K562 (cell line): Measurements from ENCODE around the gene CHURC1. TPM values are rescaled to one million over a fixed set of nuclear protein-coding genes. Genes with fewer than 3 reads are reported as not detected.

Source experiments
- ATAC-seq: fragments of 200-7000 bp; cut with Tn5 transposase; 3 replicates; pipeline ENCODE4 v1.9.1; 2020; ENCODE audit warnings: moderate library complexity
- BruUV-seq: library from RNA; stranded (reverse); fragments of 400-500 nt; replicated peaks from 2 replicates; lab custom pipeline; 2021; lab: Mats Ljungman, UMichigan
- CTCF ChIA-PET: fragments of 300-600 bp; formaldehyde crosslinking; extraction: SDS; loops from one replicate; lab custom pipeline; 2021; ENCODE audit warnings: low intra/inter-chr PET ratio; lab: Yijun Ruan, JAX
- POLR2A ChIA-PET: fragments of 300-600, 350-650 bp; sonication (Branson Sonifier 250); formaldehyde crosslinking; extraction: SDS; loops from one replicate; lab custom pipeline; 2021; ENCODE audit warnings: antibody characterized with exemption, inconsistent platforms; lab: Yijun Ruan, JAX
- DNase-seq, 4 experiments: peaks; one replicate each; pipeline versions ENCODE4 v3.0.0 to v3.0.0-alpha.2; 2011 to 2018; ENCODE audit warnings: low spot score in 3 of 4, mixed read lengths in 3 of 4; ENCODE audit errors: extremely low read depth in 1 of 4
- FAIRE-seq: peaks from 2 replicates; lab custom pipeline; 2011; peaks lifted over from hg19 to GRCh38; lab: Jason Lieb, UNC
- H2AFZ ChIP-seq: 2 replicates; pipeline ENCODE4 v1.6.0; 2011; ENCODE audit warnings: low read depth, low read length, control low read depth, inconsistent platforms
- H3K27ac ChIP-seq: fragments of 200-600 bp; 3 replicates; pipeline ENCODE4 v1.8.0; 2011; ENCODE audit warnings: low read depth, mild to moderate bottlenecking, control low read depth, inconsistent platforms, low read length, moderate library complexity, mixed read lengths; ENCODE audit errors: extremely low read depth
- H3K27me3 ChIP-seq, 2 experiments: fragments of 300-600 bp in 1 of 2; 2 replicates in 1 of 2; 3 replicates in 1 of 2; pipeline versions ENCODE4 v1.6.0 to v1.8.0; 2011; ENCODE audit warnings: inconsistent platforms in 2 of 2, low read length in 2 of 2, mild to moderate bottlenecking in 1 of 2, mixed read lengths in 1 of 2, moderate library complexity in 1 of 2; ENCODE audit not compliant: control insufficient read depth in 2 of 2, insufficient read depth in 2 of 2
- H3K36me3 ChIP-seq: fragments of 300-600 bp; 3 replicates; pipeline ENCODE4 v1.8.0; 2011; ENCODE audit warnings: mild to moderate bottlenecking, low read length, inconsistent platforms; ENCODE audit not compliant: control insufficient read depth, insufficient read depth
- H3K4me1 ChIP-seq, 2 experiments: fragments of 200-600 bp in 1 of 2; replicated peaks in 1 of 2; 2 replicates in 1 of 2; 3 replicates in 1 of 2; pipeline versions ENCODE4 v1.5.1 to v1.8.0; 2011; ENCODE audit warnings: inconsistent platforms in 2 of 2, low read length in 2 of 2, mild to moderate bottlenecking in 1 of 2, mixed read lengths in 1 of 2, moderate library complexity in 1 of 2; ENCODE audit not compliant: control insufficient read depth in 2 of 2, insufficient read depth in 2 of 2
- H3K4me2 ChIP-seq: 2 replicates; pipeline ENCODE4 v1.6.1; 2011; ENCODE audit warnings: low read length, control low read depth, inconsistent platforms, mixed read lengths; ENCODE audit not compliant: insufficient read depth
- H3K4me3 ChIP-seq: fragments of 200-600 bp; sonication (generic), shearing (Covaris generic); 2 replicates; pipeline ENCODE4 v1.5.1; 2016; ENCODE audit warnings: control low read depth, inconsistent platforms
- H3K79me2 ChIP-seq: fragments of 200-600 bp; 3 replicates; pipeline ENCODE4 v1.8.0; 2011; ENCODE audit warnings: low read length, inconsistent platforms; ENCODE audit not compliant: control insufficient read depth, insufficient read depth
- H3K9ac ChIP-seq, 2 experiments: 2 replicates each; pipeline versions ENCODE4 v1.6.0 to v1.6.1; 2011; ENCODE audit warnings: low read depth in 2 of 2, low read length in 2 of 2, control low read depth in 1 of 2, inconsistent platforms in 1 of 2, mild to moderate bottlenecking in 1 of 2, mixed read lengths in 1 of 2; ENCODE audit not compliant: insufficient read depth in 1 of 2
- H3K9me1 ChIP-seq: one replicate; pipeline ENCODE4 v1.6.0; 2011; ENCODE audit warnings: inconsistent platforms, mild to moderate bottlenecking, low read length, moderate library complexity; ENCODE audit not compliant: control insufficient read depth, insufficient read depth
- H3K9me3 ChIP-seq: replicated peaks from 2 replicates; pipeline ENCODE4 v1.5.1; 2011; ENCODE audit warnings: low read depth, low read length, inconsistent platforms; ENCODE audit not compliant: control insufficient read depth, insufficient read depth
- H4K20me1 ChIP-seq: replicated peaks from 2 replicates; pipeline ENCODE4 v1.6.1; 2011; ENCODE audit warnings: low read length, inconsistent platforms, mixed read lengths; ENCODE audit not compliant: control insufficient read depth, insufficient read depth
- ATF7 ChIP-seq: fragments of 450-650 bp; IDR thresholded peaks from 2 replicates; pipeline ENCODE4 v1.7.1; 2014; ENCODE audit warnings: mild to moderate bottlenecking, moderate library complexity
- CXXC5 ChIP-seq: fragments of 250-450 bp; sonication (Bioruptor Pico); IDR thresholded peaks from 2 replicates; pipeline ENCODE4 v1.8.0; 2022; ENCODE audit warnings: inconsistent platforms, mild to moderate bottlenecking, moderate library complexity
- E2F3 ChIP-seq: fragments of 250-450 bp; sonication (Bioruptor Pico); IDR thresholded peaks from 2 replicates; pipeline ENCODE4 v1.4.0; 2020; ENCODE audit warnings: mild to moderate bottlenecking
- ERF ChIP-seq: fragments of 450-650 bp; formaldehyde crosslinking; IDR thresholded peaks from 2 replicates; pipeline ENCODE4 v1.4.0; 2020; ENCODE audit warnings: mild to moderate bottlenecking, mixed read lengths
- GATAD2B ChIP-seq: fragments of 450-650 bp; IDR thresholded peaks from 2 replicates; pipeline ENCODE4 v1.6.1; 2017; ENCODE audit warnings: mild to moderate bottlenecking, borderline replicate concordance
- HDGF ChIP-seq: fragments of 450-650 bp; IDR thresholded peaks from 2 replicates; pipeline ENCODE4 v1.6.1; 2016
- KDM5B ChIP-seq: fragments of 200-600 bp; sonication (generic); IDR thresholded peaks from 2 replicates; pipeline ENCODE4 v1.6.1; 2012; ENCODE audit warnings: low read depth, mild to moderate bottlenecking, moderate library complexity, low read length, control low read depth, inconsistent platforms; ENCODE audit not compliant: insufficient replicate concordance
- MAFG ChIP-seq: fragments of 450-650 bp; conservative IDR thresholded peaks from 2 replicates; pipeline ENCODE4 v1.6.1; 2016; ENCODE audit warnings: missing genetic modification characterization, missing compliant biosample characterization
- MCM3 ChIP-seq: fragments of 450-650 bp; IDR thresholded peaks from 2 replicates; pipeline ENCODE4 v1.6.1; 2016
- MIER1 ChIP-seq: fragments of 450-650 bp; IDR thresholded peaks from 2 replicates; pipeline ENCODE4 v1.6.1; 2016; ENCODE audit warnings: antibody characterized with exemption, mild to moderate bottlenecking, low read depth
- MTA2 ChIP-seq: fragments of 450-650 bp; IDR thresholded peaks from 2 replicates; pipeline ENCODE4 v1.6.1; 2016; ENCODE audit warnings: low read depth
- NELFE ChIP-seq: IDR thresholded peaks from 2 replicates; pipeline ENCODE4 v1.6.1; 2011; ENCODE audit warnings: mild to moderate bottlenecking; ENCODE audit not compliant: insufficient read depth, insufficient read length
- NFE2 ChIP-seq: IDR thresholded peaks from 2 replicates; pipeline ENCODE4 v1.6.1; 2014; ENCODE audit warnings: antibody characterized with exemption, low read depth
- PHB2 ChIP-seq: fragments of 450-650 bp; IDR thresholded peaks from 2 replicates; pipeline ENCODE4 v1.6.1; 2017; ENCODE audit warnings: low read depth
- PHF8 ChIP-seq: fragments of 200-600 bp; sonication (generic); IDR thresholded peaks from 2 replicates; pipeline ENCODE4 v1.6.1; 2012; ENCODE audit warnings: mixed run types, mild to moderate bottlenecking, inconsistent platforms, low read length, moderate library complexity, borderline replicate concordance
- POLR2G ChIP-seq: fragments of 200-400 bp; formaldehyde crosslinking; IDR thresholded peaks from 2 replicates; pipeline ENCODE4 v1.6.1; 2017; ENCODE audit warnings: low read depth, mild to moderate bottlenecking, antibody characterized with exemption, low read length, moderate library complexity
- PTBP1 ChIP-seq: fragments of 200-400 bp; formaldehyde crosslinking; IDR thresholded peaks from 2 replicates; pipeline ENCODE4 v1.6.1; 2017; ENCODE audit warnings: low read depth, low read length
- RHOXF2B ChIP-seq: fragments of 250-450 bp; sonication (Bioruptor Pico); conservative IDR thresholded peaks from 2 replicates; pipeline ENCODE4 v1.5.1; 2021
- TARDBP ChIP-seq: fragments of 450-650 bp; IDR thresholded peaks from 2 replicates; pipeline ENCODE4 v1.6.1; 2016
- THRAP3 ChIP-seq: fragments of 450-650 bp; IDR thresholded peaks from 2 replicates; pipeline ENCODE4 v1.6.1; 2016; ENCODE audit warnings: mild to moderate bottlenecking, inconsistent platforms, borderline replicate concordance
- TOE1 ChIP-seq, 2 experiments: fragments of 450-650 bp in 1 of 2; sonication (generic) in 1 of 2; formaldehyde crosslinking in 1 of 2; IDR thresholded peaks; 2 replicates each; pipeline versions ENCODE4 v1.7.1 to v1.8.0; 2016 to 2022; ENCODE audit warnings: borderline replicate concordance in 2 of 2, mild to moderate bottlenecking in 2 of 2, antibody characterized with exemption in 1 of 2, inconsistent platforms in 1 of 2, low read depth in 1 of 2, missing genetic modification reagents in 1 of 2, moderate library complexity in 1 of 2
- ZBTB1 ChIP-seq: sonication (generic); formaldehyde crosslinking; IDR thresholded peaks from 2 replicates; pipeline ENCODE4 v1.8.1; 2023; ENCODE audit warnings: missing genetic modification reagents, low read depth, mild to moderate bottlenecking, borderline replicate concordance
- ZNF263 ChIP-seq: sonication (generic); formaldehyde crosslinking; IDR thresholded peaks from 2 replicates; pipeline ENCODE4 v1.8.0; 2022; ENCODE audit warnings: mild to moderate bottlenecking, missing genetic modification reagents, borderline replicate concordance
- WGBS: fragments of 100-300 bp; shearing (Covaris generic); methylation state at CpG from one replicate; pipeline ENCODE4 v1.1.6; 2016; ENCODE audit warnings: low coverage, mixed read lengths; ENCODE audit not compliant: insufficient coverage; ENCODE audit errors: missing lambda C conversion rate; 5-methylcytosine and 5-hydroxymethylcytosine counted together
- in situ Hi-C: fragments of 300-500 bp; cut with MboI; formaldehyde crosslinking; loops from 4 replicates; pipeline ENCODE4 v1.15.0; 2018; ENCODE audit warnings: inconsistent platforms, mixed read lengths
- intact Hi-C: fragments of 100-400 bp; cut with micrococcal nuclease; formaldehyde crosslinking; loops from 2 replicates; pipeline ENCODE4 v1.14.2; 2022
- polyA plus RNA-seq, 8 experiments: library from polyadenylated mRNA; depleted of rRNA in 4 of 8; stranded (reverse) in 5 of 8; unstranded in 3 of 8; fragments of >200 nt; fragmentation: Nextera tagmentation in 2 of 8; fragmentation: Illumina TruSeq in 1 of 8; extraction: Ambion mirVana in 2 of 8; extraction: Trizol in 1 of 8; gene quantifications; 2 replicates each; pipeline versions ENCODE4 v1.2.1 to v1.2.3, GENCODE V29; 2011 to 2014; ENCODE audit warnings: inconsistent platforms in 1 of 8, missing spikeins in 1 of 8
- total RNA-seq, 7 experiments: library from RNA; depleted of rRNA in 6 of 7; stranded (reverse); fragments of >200 nt in 6 of 7; fragmentation: Illumina TruSeq in 2 of 7; extraction: Trizol in 2 of 7; gene quantifications; 2 replicates each; pipeline versions ENCODE4 v1.2.1 to v1.2.3, GENCODE V29; 2011 to 2021; ENCODE audit warnings: low replicate concordance in 1 of 7

The CHURC1 gene
- total and polyA plus RNA-seq, 9 of the 15 experiments (the other 6 are each of a cell fraction or from before 2014, with no cell fraction given): 27.3 to 239 (median 45.6) TPM

DNA sequence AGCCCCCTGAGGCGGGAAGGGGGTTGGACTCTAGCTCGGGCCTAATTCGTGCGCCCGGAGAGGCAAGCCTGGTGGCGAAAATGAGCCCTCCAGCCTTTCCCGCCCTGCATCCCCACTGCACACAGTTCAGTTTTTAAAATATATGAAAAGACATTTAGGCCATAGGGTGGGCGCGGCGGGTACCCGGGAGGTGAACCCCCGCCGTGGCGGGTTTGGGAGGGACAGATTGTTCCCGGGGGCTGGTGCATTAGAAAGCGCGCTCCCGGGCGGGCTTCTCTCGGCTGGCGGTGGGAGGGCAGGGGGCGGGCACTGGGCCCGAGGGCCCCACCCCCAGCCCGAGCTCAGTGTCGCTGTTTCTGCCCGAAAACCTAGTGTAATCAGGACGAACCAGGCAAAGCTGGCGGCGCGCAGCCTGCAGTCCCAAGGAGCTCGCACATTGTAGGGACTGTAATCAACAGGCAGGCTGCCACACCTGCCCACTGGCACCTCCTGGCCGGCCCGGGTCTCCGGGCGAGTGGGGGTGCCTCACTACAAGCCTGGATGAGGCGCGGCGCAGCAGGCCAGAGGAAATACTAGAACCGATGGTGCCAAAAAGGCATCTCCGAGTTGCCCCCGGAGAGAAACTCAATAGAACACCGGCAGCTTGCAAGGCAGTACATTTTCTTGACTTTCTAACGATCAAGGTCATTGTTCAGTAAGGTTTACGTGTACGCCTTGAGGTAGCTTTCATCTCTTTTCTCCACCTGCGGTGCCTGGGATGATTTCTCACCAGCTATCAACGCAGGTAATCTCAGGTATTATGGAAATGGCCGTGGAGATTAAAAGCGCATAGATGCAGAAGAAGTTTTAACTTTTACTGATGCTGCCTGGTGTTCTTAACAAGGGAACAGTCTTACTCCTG is 33.8 kb upstream of the CHURC1 start:
- Histone ChIP-seq H3K9ac (peak overlapping the region; percentile 68 to 94), H3K9me3 (no peaks in the 10 kb centered on the region), H3K79me2 (peaks cover 44% of the 10 kb centered on the region), H3K36me3 (no peaks in the 10 kb centered on the region), H3K4me1 (peaks cover 18 to 20% of the 10 kb centered on the region in 2 experiments; a peak in 4 of 5 replicates), H3K4me2 (peak overlapping the region; percentile 85), H3K9me1 (no peaks in the 10 kb centered on the region), H4K20me1 (no peaks in the 10 kb centered on the region), H3K27me3 (no peaks in the 10 kb centered on the region), H3K4me3 (peak overlapping the region; percentile 78), H3K27ac (peak overlapping the region; percentile 51), H2AFZ (peak overlapping the region; percentile 78)
- peak; percentile 85 for ATAC-seq
- intact Hi-C loops: no loop called here
- ChIA-PET POLR2A (interaction anchor here (0.7 to 4.7 kb wide), 10 partner anchors 9 to 57 kb away, joined by 3 to 24 read pairs (median 4); no protein-coding TSS in a partner anchor), CTCF (no interaction called here)
- FAIRE-seq: no peak
- in situ Hi-C loops: no loop called here
- DNase-seq: peak; percentile 71 to 84 (median 76)
- TSS peak; percentile 78 for BruUV-seq
- WGBS: 3% methylated on average over 31 of the region's 49 CpGs
- TF ChIP-seq E2F3 (no peak), ZBTB1 (CRISPR knock-in tag) (no peak), KDM5B (no peak), RHOXF2B (CRISPR knock-in tag) (no peak), MAFG (tag) (no peak), TARDBP (no peak), GATAD2B (no peak), NELFE (no peak), MCM3 (no peak), CXXC5 (CRISPR knock-in tag) (no peak), NFE2 (no peak), POLR2G (peak; percentile 74), HDGF (no peak), ZNF263 (CRISPR knock-in tag) (no peak), ERF (no peak), MTA2 (no peak), TOE1 (IDR thresholded peaks at IDR 0.05; ENCODE audit: borderline replicate concordance) (no peak), TOE1 (CRISPR knock-in tag; IDR thresholded peaks at IDR 0.05; ENCODE audit: borderline replicate concordance, low read depth) (no peak), THRAP3 (no peak), PTBP1 (no peak), MIER1 (no peak), PHF8 (peak; percentile 25; the same call in 1 of the 2 replicates), PHB2 (no peak), ATF7 (no peak)
